Endothelial cell of umbilical vein (primary cell): ENCODE results near the gene COL1A2.

Experiments used
- EZH2 ChIP-seq: IDR thresholded peaks from 2 replicates; pipeline ENCODE4 v1.6.1; 2012; ENCODE audit warnings: borderline replicate concordance, low read depth, mild to moderate bottlenecking, moderate library complexity, low read length, inconsistent platforms; ENCODE audit not compliant: severe bottlenecking
- MAX ChIP-seq: IDR thresholded peaks from 2 replicates; pipeline ENCODE4 v1.6.1; 2011; ENCODE audit not compliant: insufficient read depth, insufficient read length
- MYC ChIP-seq: IDR thresholded peaks from one replicate; pipeline ENCODE4 v1.6.1; 2011; ENCODE audit warnings: mild to moderate bottlenecking, low read depth, low read length
- POLR2A ChIP-seq: IDR thresholded peaks from 2 replicates; pipeline ENCODE4 v1.6.1; 2012; ENCODE audit warnings: low read depth, mild to moderate bottlenecking, control low read depth, low read length
- POLR2AphosphoS5 ChIP-seq: IDR thresholded peaks from 2 replicates; pipeline ENCODE4 v1.6.1; 2012; ENCODE audit warnings: low read depth, mild to moderate bottlenecking, control low read depth, low read length, moderate library complexity; ENCODE audit not compliant: insufficient read depth
- TF ChIP-seq, protein P1 (sequence below), 2 donors: IDR thresholded peaks; 1 replicate in 1 of 2; 2 replicates in 1 of 2; pipeline ENCODE4 v1.5.1; 2011; ENCODE audit warnings: low read length in 2 of 2, mild to moderate bottlenecking in 2 of 2, moderate library complexity in 2 of 2, control low read depth in 1 of 2, inconsistent platforms in 1 of 2, low read depth in 1 of 2; ENCODE audit not compliant: insufficient read depth in 1 of 2; ENCODE audit errors: extremely low read depth in 1 of 2

GRCh38 chr7:94380264-94380663, 14.4 kb upstream of the COL1A2 start:
- TF ChIP-seq MAX (no peak), EZH2 (no peak), POLR2A (no peak), MYC (no peak), POLR2AphosphoS5 (no peak)
- TF ChIP-seq, protein P1, sequence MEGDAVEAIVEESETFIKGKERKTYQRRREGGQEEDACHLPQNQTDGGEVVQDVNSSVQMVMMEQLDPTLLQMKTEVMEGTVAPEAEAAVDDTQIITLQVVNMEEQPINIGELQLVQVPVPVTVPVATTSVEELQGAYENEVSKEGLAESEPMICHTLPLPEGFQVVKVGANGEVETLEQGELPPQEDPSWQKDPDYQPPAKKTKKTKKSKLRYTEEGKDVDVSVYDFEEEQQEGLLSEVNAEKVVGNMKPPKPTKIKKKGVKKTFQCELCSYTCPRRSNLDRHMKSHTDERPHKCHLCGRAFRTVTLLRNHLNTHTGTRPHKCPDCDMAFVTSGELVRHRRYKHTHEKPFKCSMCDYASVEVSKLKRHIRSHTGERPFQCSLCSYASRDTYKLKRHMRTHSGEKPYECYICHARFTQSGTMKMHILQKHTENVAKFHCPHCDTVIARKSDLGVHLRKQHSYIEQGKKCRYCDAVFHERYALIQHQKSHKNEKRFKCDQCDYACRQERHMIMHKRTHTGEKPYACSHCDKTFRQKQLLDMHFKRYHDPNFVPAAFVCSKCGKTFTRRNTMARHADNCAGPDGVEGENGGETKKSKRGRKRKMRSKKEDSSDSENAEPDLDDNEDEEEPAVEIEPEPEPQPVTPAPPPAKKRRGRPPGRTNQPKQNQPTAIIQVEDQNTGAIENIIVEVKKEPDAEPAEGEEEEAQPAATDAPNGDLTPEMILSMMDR (IDR thresholded peaks at IDR 0.05; ENCODE audit: extremely low read depth in 1 of 2, insufficient read depth in 1 of 2, low read depth in 1 of 2, low read length in 2 of 2), result no peak
